GM19397 (cell line): Measurements from ENCODE around the gene AKAP6.
"Not testable (repeated sequence)": the region's sequence is repeated elsewhere in the genome, so short reads cannot be mapped to it uniquely, and the experiment has no call there.

Experiments
- ATAC-seq: cut with Tn5 transposase; IDR thresholded peaks from one replicate; pipeline ENCODE4 v1.9.1; 2021; ENCODE audit warnings: mild to moderate bottlenecking, moderate library complexity; ENCODE audit not compliant: unreplicated experiment

Gene AKAP6

DNA sequence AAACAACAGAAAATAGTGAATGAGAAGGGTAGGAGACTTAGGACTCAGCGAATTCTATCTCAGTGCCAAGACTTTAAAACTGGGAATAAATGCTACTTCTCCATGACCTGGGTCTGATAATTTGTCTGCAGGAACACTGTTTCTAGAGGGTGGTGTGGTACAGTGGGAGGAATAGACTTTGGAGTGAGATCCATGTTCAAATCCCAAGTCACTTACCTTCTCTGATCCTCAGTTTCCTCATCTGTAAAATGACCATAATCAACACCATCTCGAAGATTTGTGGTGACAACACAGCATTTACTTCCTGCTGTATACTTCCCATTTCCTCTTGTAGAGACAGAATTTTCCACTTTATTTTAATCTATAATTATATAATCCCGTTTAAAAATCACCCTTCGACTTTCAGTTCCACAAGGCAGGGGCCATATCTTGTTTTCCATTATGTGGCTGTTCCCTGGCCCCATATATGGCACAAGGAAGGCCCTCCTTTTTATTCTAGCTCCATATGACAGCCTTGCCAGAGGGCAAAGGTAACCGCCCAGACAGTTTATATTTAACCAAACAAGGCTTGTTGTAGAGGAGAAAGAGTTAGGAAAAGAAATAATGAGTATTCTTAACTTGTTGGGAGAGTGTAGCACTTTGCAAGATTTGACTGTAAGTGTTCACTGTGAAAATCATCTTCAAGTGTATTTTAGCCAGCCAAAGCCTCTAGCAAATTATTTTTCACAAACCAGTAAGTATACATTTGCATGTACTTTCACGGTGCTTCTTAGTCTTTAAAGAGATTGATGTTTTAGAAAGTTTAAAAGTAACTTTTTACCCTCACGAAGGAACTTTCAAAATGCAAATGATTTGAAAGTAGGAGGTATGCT is 243.1 kb downstream of the AKAP6 start:
- peak; percentile 74 for ATAC-seq

- no peak for ATAC-seq
Measured at GRCh38 chr14:32572867-32573150, 243.7 kb downstream of the AKAP6 start.

GRCh38 chr14:32574269-32574668 is 245.2 kb downstream of the AKAP6 start:
- ATAC-seq = no peak

GRCh38 chr14:32576088-32576795 is 247.1 kb downstream of the AKAP6 start:
- ATAC-seq = no peak

DNA sequence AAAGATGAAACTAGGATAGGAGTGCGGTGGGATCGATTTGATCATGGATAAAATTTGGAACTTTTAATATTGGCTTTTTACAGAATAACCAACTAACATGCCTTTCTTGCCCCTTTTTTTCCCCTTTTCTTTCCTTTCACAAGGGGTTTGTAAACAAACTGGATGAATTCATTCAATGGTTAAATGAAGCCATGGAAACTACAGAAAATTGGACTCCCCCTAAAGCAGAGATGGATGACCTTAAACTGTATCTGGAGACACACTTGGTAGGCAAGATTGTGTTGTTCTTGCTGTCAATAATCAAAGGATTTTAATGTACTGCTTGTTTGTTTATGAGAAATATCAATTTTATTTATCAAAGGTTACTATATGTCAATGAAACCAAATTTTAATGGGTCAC is 247.9 kb downstream of the AKAP6 start:
- ATAC-seq = no peak

DNA sequence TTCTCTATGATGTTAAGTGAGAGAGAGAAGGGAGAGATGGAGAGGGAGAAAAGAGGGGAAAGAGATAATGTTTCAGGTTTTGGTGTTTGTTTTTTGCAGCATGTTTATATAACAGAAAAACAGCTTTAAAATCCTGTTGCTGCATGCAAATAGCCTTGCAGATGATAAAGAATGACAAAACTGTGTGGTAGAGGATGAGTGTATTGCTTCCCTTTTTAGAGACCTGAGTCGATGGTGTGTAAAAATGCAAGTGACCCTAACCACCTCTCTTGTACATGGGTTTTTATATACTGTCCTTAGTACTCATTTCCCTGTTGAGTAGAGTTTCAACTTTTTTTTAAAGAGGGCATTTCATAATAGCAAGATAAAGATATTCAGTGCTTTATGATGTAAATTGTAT is 249.1 kb downstream of the AKAP6 start:
- peak; percentile 88 for ATAC-seq

DNA sequence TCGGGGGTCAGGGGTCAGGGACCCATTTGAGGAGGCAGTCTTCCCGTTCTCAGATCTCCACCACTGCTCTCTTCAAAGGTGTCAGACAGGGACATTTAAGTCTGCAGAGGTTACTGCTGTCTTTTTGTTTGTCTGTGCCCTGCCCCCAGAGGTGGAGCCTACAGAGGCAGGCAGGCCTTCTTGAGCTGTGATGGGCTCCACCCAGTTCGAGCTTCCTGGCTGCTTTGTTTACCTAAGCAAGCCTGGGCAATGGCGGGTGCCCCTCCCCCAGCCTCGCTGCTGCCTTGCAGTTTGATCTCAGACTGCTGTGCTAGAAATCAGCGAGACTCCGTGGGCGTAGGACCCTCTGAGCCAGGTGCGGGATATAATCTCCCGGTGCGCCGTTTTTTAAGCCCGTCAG is 254.3 kb downstream of the AKAP6 start:
- ATAC-seq = not testable (repeated sequence)

- no peak for ATAC-seq
Measured at GRCh38 chr14:32584079-32584478, 255.0 kb downstream of the AKAP6 start.

- no peak for ATAC-seq
Measured at GRCh38 chr14:32587461-32587860, 258.4 kb downstream of the AKAP6 start.

DNA sequence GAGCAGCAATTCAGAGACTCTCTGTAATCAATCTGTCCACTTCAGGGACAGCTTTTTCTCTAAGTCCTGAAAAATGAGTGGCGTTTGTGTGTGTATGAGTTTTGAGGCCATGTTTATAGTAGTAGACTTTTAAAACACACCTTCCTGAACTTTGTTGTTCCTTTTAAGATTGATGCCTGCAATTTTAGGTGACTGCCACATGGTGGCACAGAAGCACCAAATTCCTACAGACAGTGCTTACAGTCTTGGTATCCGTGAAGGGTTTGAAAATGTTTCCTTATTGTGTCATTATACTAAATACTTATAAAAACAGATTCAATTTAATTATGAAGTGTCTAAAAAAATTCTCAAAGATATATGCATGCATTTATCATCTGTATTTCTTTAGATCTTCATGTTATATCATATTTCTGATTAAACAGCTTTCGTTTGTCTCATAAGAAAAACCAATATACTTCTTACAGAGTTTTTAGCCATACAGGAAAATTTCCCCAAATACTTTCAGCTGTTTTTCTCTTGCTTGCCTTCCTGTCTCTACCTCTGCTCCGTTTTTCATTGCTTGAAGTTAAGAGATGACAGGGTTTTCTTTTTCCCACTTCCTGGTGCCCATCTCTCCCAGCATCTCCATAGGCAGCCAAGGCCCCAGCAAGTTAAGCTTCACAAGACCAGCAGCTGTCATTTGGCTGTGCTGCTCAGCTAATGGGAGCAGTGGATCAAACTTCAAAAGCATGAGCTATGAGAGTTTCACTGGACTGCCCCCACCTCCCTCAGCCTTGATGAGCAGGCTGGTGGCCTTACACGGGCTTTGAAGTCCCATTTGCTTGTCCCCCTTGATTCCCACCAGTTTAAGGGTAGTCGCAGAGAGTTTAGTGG is 259.6 kb downstream of the AKAP6 start:
- ATAC-seq = no peak

GRCh38 chr14:32590157-32590556 is 261.1 kb downstream of the AKAP6 start:
- no peak for ATAC-seq

- no peak for ATAC-seq
Measured at GRCh38 chr14:32593290-32593942, 264.3 kb downstream of the AKAP6 start.

- no peak for ATAC-seq
Measured at GRCh38 chr14:32594766-32595165, 265.7 kb downstream of the AKAP6 start.

DNA sequence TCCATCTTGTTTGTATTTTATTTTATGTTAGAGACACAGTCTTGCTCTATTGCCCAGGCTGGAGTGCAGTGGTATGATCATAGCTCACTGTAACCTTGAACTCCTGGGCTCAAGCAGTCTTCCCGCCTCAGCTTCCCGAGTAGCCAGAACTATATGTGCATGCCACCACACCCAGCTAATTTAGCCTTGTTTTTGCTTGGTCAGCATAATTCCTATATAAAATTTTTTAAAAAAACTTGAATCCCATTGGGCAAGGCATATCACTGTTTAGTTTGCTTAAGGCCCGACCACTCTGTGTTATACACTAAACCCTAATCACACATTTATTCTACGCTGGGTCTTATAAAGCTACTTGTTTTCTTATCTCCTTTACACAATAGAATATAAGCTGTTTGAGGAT is 266.4 kb downstream of the AKAP6 start:
- ATAC-seq = no peak

- ATAC-seq = no peak
Measured at GRCh38 chr14:32596390-32596789, 267.3 kb downstream of the AKAP6 start.

DNA sequence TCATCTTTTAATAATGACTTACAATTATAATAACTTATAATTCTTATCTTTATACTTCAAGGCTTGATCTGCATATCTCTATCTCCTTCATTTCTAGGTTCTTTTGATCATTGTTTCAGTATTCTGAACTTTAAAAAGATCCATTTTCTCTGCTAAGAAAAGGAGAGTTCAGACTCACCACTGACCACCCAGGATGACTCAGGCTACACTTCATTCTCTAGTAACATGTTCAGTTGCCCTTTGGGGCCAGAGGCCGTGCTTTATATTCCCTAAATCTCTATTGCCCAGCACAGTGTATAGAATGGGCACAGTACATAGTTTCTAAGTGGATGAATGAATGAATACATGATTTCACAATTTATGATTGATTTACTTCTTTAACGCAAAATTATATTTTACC is 268.7 kb downstream of the AKAP6 start:
- ATAC-seq = no peak

DNA sequence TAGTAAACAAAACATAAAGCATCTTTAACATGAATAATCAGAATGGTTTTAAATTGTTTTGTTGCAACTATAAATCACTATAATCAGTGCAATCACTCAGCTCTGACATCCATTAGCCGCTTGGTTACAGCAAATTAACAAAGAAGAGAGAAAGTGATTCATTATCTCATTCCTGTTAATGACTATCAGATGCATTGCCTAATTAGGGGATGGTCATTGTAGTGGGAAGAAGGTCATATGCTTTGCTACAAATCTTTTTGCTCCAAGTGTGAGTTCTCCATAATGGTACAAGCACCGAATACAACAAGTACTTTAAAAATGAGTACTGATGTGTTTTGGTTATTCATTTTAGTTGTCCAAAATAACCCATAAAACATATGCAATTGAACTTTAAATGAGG is 272.0 kb downstream of the AKAP6 start:
- no peak for ATAC-seq

DNA sequence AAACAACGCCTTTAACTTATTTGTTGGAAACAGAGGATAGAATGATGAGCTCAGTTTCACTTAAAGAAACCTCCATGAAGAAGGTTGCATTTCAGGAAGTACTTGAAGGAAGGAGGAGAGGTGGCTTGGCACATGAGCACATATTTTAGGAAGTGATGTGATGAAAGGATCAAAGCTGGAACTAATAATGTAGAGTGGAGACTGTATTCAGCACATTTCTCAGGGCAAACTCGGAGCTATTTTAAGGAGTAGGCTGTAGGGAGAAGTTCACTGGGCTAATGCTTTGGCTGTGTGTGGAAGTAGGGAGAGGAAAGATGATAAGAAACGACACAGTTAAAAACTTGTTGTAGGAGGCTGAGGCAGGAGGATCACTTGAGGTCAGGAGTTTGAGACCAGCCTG is 272.8 kb downstream of the AKAP6 start:
- ATAC-seq = no peak

DNA sequence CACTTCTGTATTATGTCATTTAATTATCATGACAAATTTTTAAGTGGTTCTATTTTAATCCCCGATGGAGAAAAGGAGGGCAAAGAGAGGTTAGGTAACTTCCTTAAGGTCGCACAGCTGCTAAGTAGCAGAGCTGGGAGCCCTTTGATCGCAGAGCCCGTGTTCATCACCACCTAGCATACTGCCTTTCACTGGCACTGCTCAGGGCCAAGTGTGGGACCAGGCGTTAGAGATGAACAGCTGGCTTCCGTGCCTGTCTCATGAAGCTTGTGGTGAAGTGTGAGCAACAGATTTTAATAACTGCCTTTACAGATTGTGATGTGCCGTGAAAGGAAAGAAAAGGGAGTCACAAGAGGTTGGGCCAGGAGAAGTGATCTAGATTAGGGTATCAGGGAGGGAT is 273.6 kb downstream of the AKAP6 start:
- no peak for ATAC-seq

DNA sequence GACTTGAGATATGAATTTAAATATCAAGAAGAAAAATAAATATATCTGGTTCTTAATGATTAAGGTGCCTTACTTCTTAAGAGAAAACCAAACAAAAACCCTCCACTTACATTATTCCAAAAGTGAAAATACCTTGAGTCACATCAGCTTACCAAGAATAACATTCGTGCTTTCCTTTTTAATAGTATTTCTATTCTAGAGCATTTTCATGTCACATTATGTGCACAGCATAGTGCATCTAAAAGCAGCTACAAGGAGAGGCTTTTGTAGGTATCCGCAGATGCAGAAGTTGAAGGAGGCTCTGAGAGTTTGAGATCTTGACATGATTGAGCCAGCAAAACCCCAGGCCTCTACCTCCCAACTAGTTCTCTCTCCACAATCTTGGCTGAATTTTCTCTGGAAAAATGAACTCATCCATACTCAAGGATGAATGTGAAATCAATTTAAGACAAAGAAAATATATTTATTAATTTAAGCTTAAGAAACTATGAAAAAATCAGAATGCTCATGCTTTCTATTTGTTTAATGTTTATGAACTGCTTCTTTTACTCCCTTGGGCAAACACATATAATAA is 275.0 kb downstream of the AKAP6 start:
- ATAC-seq = no peak

GRCh38 chr14:32606301-32606700 is 277.2 kb downstream of the AKAP6 start:
- no peak for ATAC-seq
